IMR-90 (cell line): ENCODE data around the gene C1orf56. TPM values are rescaled to one million over a fixed set of nuclear protein-coding genes. Genes with fewer than 3 reads are reported as not detected.

Experiments
- ATAC-seq: fragments of 200-7000 bp; cut with Tn5 transposase; 2 replicates; pipeline ENCODE4 v1.9.1; 2020; ENCODE audit warnings: low read depth, mild to moderate bottlenecking, moderate library complexity
- BruUV-seq: library from RNA; stranded (reverse); fragments of 400-500 nt; replicated peaks from 2 replicates; lab custom pipeline; 2021; lab: Mats Ljungman, UMichigan
- CTCF ChIA-PET: fragments of 300-600 bp; formaldehyde crosslinking; extraction: SDS; loops from one replicate; lab custom pipeline; 2021; ENCODE audit warnings: antibody characterized with exemption; lab: Yijun Ruan, JAX
- POLR2A ChIA-PET: fragments of 300-600 bp; sonication (Branson Sonifier 250); formaldehyde crosslinking; loops from one replicate; lab custom pipeline; 2022; ENCODE audit warnings: antibody characterized with exemption; ENCODE audit not compliant: unreplicated experiment; lab: Charles Lee
- DNase-seq: peaks from one replicate; pipeline ENCODE4 v3.0.0; 2013
- H2AFZ ChIP-seq: replicated peaks from 2 replicates; pipeline ENCODE3; 2013; ENCODE audit warnings: low read length, mild to moderate bottlenecking; ENCODE audit not compliant: poor library complexity
- H2AK5ac ChIP-seq: 2 replicates; pipeline ENCODE4 v1.6.1; 2013; ENCODE audit warnings: low read depth, low read length, inconsistent platforms
- H2AK9ac ChIP-seq: replicated peaks from 2 replicates; pipeline ENCODE3; 2013; ENCODE audit warnings: mild to moderate bottlenecking, low read depth, low read length, moderate library complexity; ENCODE audit not compliant: poor library complexity
- H2BK120ac ChIP-seq: 2 replicates; pipeline ENCODE4 v1.6.1; 2013; ENCODE audit warnings: low read depth, low read length, inconsistent platforms
- H2BK15ac ChIP-seq: 3 replicates; pipeline ENCODE4 v1.6.1; 2013; ENCODE audit warnings: low read depth, low read length, inconsistent platforms
- H2BK20ac ChIP-seq: 2 replicates; pipeline ENCODE4 v1.6.1; 2013; ENCODE audit warnings: low read depth, mild to moderate bottlenecking, inconsistent platforms, low read length, moderate library complexity
- H2BK5ac ChIP-seq: 2 replicates; pipeline ENCODE4 v1.6.1; 2013; ENCODE audit warnings: mild to moderate bottlenecking, low read depth, low read length, inconsistent platforms; ENCODE audit not compliant: poor library complexity, severe bottlenecking
- H3K14ac ChIP-seq: replicated peaks from 2 replicates; pipeline ENCODE4 v1.6.1; 2013; ENCODE audit warnings: low read depth, low read length, inconsistent platforms
- H3K18ac ChIP-seq: 2 replicates; pipeline ENCODE4 v1.6.1; 2013; ENCODE audit warnings: low read depth, low read length, control low read depth
- H3K23ac ChIP-seq: 2 replicates; pipeline ENCODE4 v1.6.1; 2013; ENCODE audit warnings: low read depth, low read length, inconsistent platforms
- H3K27ac ChIP-seq: 2 replicates; pipeline ENCODE4 v1.5.1; 2013; ENCODE audit warnings: mild to moderate bottlenecking, control low read depth, low read length; ENCODE audit not compliant: insufficient read depth
- H3K27me3 ChIP-seq: 2 replicates; pipeline ENCODE4 v1.6.1; 2013; ENCODE audit warnings: low read length; ENCODE audit not compliant: control insufficient read depth, insufficient read depth
- H3K36me3 ChIP-seq: 2 replicates; pipeline ENCODE4 v1.6.1; 2013; ENCODE audit warnings: low read length, mixed read lengths; ENCODE audit not compliant: control insufficient read depth, insufficient read depth
- H3K4ac ChIP-seq: 2 replicates; pipeline ENCODE4 v1.6.1; 2013; ENCODE audit warnings: low read depth, low read length, inconsistent platforms
- H3K4me1 ChIP-seq: 2 replicates; pipeline ENCODE4 v1.6.1; 2013; ENCODE audit warnings: low read length, mixed read lengths; ENCODE audit not compliant: control insufficient read depth, insufficient read depth
- H3K4me2 ChIP-seq: 2 replicates; pipeline ENCODE4 v1.6.1; 2013; ENCODE audit warnings: low read depth, mild to moderate bottlenecking, control low read depth, low read length, moderate library complexity
- H3K4me3 ChIP-seq: 2 replicates; pipeline ENCODE4 v1.5.1; 2013; ENCODE audit warnings: low read depth, mild to moderate bottlenecking, control low read depth, low read length, moderate library complexity; ENCODE audit not compliant: insufficient read depth
- H3K56ac ChIP-seq: 2 replicates; pipeline ENCODE4 v1.6.1; 2013; ENCODE audit warnings: low read length, inconsistent platforms; ENCODE audit not compliant: insufficient read depth; ENCODE audit errors: extremely low read depth
- H3K79me1 ChIP-seq, 2 experiments: 2 replicates each; pipeline ENCODE4 v1.6.1; 2013; ENCODE audit warnings: low read length in 2 of 2, inconsistent platforms in 1 of 2, low read depth in 1 of 2
- H3K9ac ChIP-seq: 2 replicates; pipeline ENCODE4 v1.6.1; 2013; ENCODE audit warnings: low read depth, low read length, control low read depth
- H3K9me1 ChIP-seq: 2 replicates; pipeline ENCODE4 v1.6.1; 2013; ENCODE audit warnings: low read length, inconsistent platforms; ENCODE audit not compliant: insufficient read depth
- H3K9me3 ChIP-seq: 2 replicates; pipeline ENCODE4 v1.6.1; 2013; ENCODE audit warnings: low read length; ENCODE audit not compliant: control insufficient read depth, insufficient read depth
- H4K20me1 ChIP-seq: 2 replicates; pipeline ENCODE4 v1.6.1; 2013; ENCODE audit warnings: low read length, inconsistent platforms; ENCODE audit not compliant: insufficient read depth
- H4K5ac ChIP-seq: 2 replicates; pipeline ENCODE4 v1.6.1; 2013; ENCODE audit warnings: mild to moderate bottlenecking, low read depth, low read length, control low read depth
- H4K8ac ChIP-seq, 2 experiments: 2 replicates each; pipeline ENCODE4 v1.6.1; 2013; ENCODE audit warnings: low read depth in 2 of 2, low read length in 2 of 2, control low read depth in 1 of 2, inconsistent platforms in 1 of 2
- H4K91ac ChIP-seq: 2 replicates; pipeline ENCODE4 v1.6.1; 2013; ENCODE audit warnings: low read depth, low read length, inconsistent platforms; ENCODE audit not compliant: insufficient read depth
- CEBPB ChIP-seq: IDR thresholded peaks from 2 replicates; pipeline ENCODE4 v1.6.1; 2012; ENCODE audit warnings: low read depth, low read length, improper control_type of control experiment
- ELK1 ChIP-seq: fragments of 150-350 bp; IDR thresholded peaks from 2 replicates; pipeline ENCODE4 v1.6.1; 2016; ENCODE audit warnings: low read depth, mild to moderate bottlenecking, low read length, moderate library complexity, borderline replicate concordance
- FOS ChIP-seq: fragments of 150-350 bp; IDR thresholded peaks from 2 replicates; pipeline ENCODE4 v1.6.1; 2016; ENCODE audit warnings: low read depth, low read length
- MXI1 ChIP-seq: IDR thresholded peaks from 2 replicates; pipeline ENCODE4 v1.6.1; 2012; ENCODE audit warnings: low read depth, mild to moderate bottlenecking, low read length, moderate library complexity, borderline replicate concordance
- RAD21 ChIP-seq: IDR thresholded peaks from 2 replicates; pipeline ENCODE4 v1.6.1; 2012; ENCODE audit warnings: low read length, improper control_type of control experiment
- RCOR1 ChIP-seq: IDR thresholded peaks from 2 replicates; pipeline ENCODE4 v1.6.1; 2012; ENCODE audit warnings: mild to moderate bottlenecking, low read length, improper control_type of control experiment; ENCODE audit not compliant: insufficient replicate concordance
- RFX5 ChIP-seq: IDR thresholded peaks from 2 replicates; pipeline ENCODE4 v1.8.0; 2012; ENCODE audit warnings: low read depth, mild to moderate bottlenecking, low read length, moderate library complexity
- SMC3 ChIP-seq: fragments of 150-350 bp; IDR thresholded peaks from 2 replicates; pipeline ENCODE4 v1.6.1; 2016; ENCODE audit warnings: low read depth, mild to moderate bottlenecking, antibody characterized with exemption, low read length, moderate library complexity
- WGBS, 2 experiments: methylation state at CpG; one replicate each; pipeline versions ENCODE4 v1.1.5 to v1.1.7; 2013; ENCODE audit warnings: missing lambda C conversion rate in 2 of 2; ENCODE audit not compliant: insufficient read length in 1 of 2; ENCODE audit errors: extremely low coverage in 2 of 2; 5-methylcytosine and 5-hydroxymethylcytosine counted together
- dilution Hi-C: fragments of 300-500 bp; cut with HindIII; formaldehyde crosslinking; loops from one replicate; pipeline ENCODE4 v1.14.3; 2018; ENCODE audit warnings: low sequenced_read_pairs; ENCODE audit not compliant: unreplicated experiment
- in situ Hi-C: fragments of 300-500 bp; cut with MboI; formaldehyde crosslinking; loops from 3 replicates; pipeline ENCODE4 v1.14.3; 2019; ENCODE audit warnings: low sequenced_read_pairs, inconsistent platforms, mixed read lengths
- intact Hi-C: fragments of 100-400 bp; cut with micrococcal nuclease; formaldehyde crosslinking; loops from 2 replicates; pipeline ENCODE4 v1.10.0; 2022
- polyA plus RNA-seq, 3 experiments: library from polyadenylated mRNA; depleted of rRNA; stranded (reverse); fragments of >200 nt; gene quantifications; 2 replicates each; pipeline ENCODE4 v1.2.3, GENCODE V29; 2012; ENCODE audit warnings: low replicate concordance in 1 of 3
- total RNA-seq: library from RNA; depleted of rRNA; stranded (reverse); fragments of >200 nt; gene quantifications from 2 replicates; pipeline ENCODE4 v1.2.3, GENCODE V29; 2012
- TF ChIP-seq, protein P1 (sequence below): fragments of 150-350 bp; IDR thresholded peaks from 2 replicates; pipeline ENCODE4 v1.6.1; 2017; ENCODE audit warnings: mild to moderate bottlenecking, antibody characterized with exemption, low read length, low read depth

The C1orf56 gene
- total and polyA plus RNA-seq, 2 of the 4 experiments (the other 2 are of a cell fraction): 0.54 to 1.2 TPM

DNA sequence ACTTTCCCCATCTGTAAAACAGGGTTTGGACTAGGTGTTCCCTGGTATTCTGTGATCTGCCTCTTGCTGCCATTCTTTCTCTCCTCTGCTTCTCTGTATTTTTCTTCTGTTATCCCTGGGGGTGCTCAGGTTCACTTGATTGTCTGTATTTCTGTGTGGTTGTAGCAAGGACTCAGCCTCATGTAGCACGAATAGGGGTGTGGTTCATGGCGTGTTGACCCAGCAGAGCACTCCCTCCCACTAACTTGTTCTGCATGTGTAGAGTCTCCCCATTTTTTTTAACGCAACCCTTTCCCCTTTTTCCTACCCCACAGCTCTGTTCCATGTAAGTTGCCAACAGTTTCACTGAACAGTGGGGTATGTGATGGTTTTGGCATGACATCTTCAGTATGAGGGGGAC, 12.4 kb upstream of the C1orf56 start:
- no peak overlapping the region for H3K4me3 ChIP-seq
- peaks cover 20% of the 10 kb centered on the region for H3K36me3 ChIP-seq
- H3K4me2 ChIP-seq: no peak overlapping the region
- no peak overlapping the region for H3K9ac ChIP-seq
- H2BK20ac ChIP-seq: no peak overlapping the region
- H3K4me1 ChIP-seq: no peaks in the 10 kb centered on the region
- ATAC-seq (no peak), DNase-seq (no peak)
- H3K9me1 ChIP-seq: no peaks in the 10 kb centered on the region
- intact Hi-C loops: no loop called here
- H3K14ac ChIP-seq: no peak overlapping the region
- no CpG with 5 or more reads among the region's 3 CpGs for WGBS, 2 experiments
- no peaks in the 10 kb centered on the region for H3K79me1 ChIP-seq
- H3K56ac ChIP-seq: no peak overlapping the region
- ChIA-PET CTCF (no interaction called here), POLR2A (no interaction called here)
- no peak overlapping the region for H4K8ac ChIP-seq
- dilution Hi-C loops: no loop called here
- H4K20me1 ChIP-seq: no peaks in the 10 kb centered on the region
- no peak overlapping the region for H2AK9ac ChIP-seq
- no peak overlapping the region for H4K5ac ChIP-seq
- no peak overlapping the region for H2AFZ ChIP-seq
- no peak overlapping the region for H4K91ac ChIP-seq
- no peak overlapping the region for H2BK15ac ChIP-seq
- H3K23ac ChIP-seq: no peak overlapping the region
- no peak overlapping the region for H2BK120ac ChIP-seq
- BruUV-seq: no TSS peak
- H3K4ac ChIP-seq: no peak overlapping the region
- in situ Hi-C loops: loop anchor here (10.0 kb wide), 1 partner anchor 60 kb away; the partner anchor contains the start of gene CERS2
- H3K9me3 ChIP-seq: no peaks in the 10 kb centered on the region
- no peak overlapping the region for H2AK5ac ChIP-seq
- H3K18ac ChIP-seq: no peak overlapping the region
- H3K27me3 ChIP-seq: no peaks in the 10 kb centered on the region
- H2BK5ac ChIP-seq: no peak overlapping the region
- H3K27ac ChIP-seq: no peak overlapping the region
- TF ChIP-seq RFX5: no peak
- TF ChIP-seq, protein P1, sequence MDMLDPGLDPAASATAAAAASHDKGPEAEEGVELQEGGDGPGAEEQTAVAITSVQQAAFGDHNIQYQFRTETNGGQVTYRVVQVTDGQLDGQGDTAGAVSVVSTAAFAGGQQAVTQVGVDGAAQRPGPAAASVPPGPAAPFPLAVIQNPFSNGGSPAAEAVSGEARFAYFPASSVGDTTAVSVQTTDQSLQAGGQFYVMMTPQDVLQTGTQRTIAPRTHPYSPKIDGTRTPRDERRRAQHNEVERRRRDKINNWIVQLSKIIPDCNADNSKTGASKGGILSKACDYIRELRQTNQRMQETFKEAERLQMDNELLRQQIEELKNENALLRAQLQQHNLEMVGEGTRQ: no peak
- TF ChIP-seq RAD21: no peak
- no peak for TF ChIP-seq ELK1
- no peak for TF ChIP-seq SMC3
- TF ChIP-seq MXI1: no peak
- TF ChIP-seq CEBPB: no peak
- no peak for TF ChIP-seq RCOR1
- no peak for TF ChIP-seq FOS
